PC-3 (cell line): ENCODE measurements around the gene JPT1. TPM values are rescaled to one million over a fixed set of nuclear protein-coding genes. Genes with fewer than 3 reads are reported as not detected.

Experiments used
- ATAC-seq: fragments of 200-7000 bp; cut with Tn5 transposase; 2 replicates; pipeline ENCODE4 v1.9.1; 2020; ENCODE audit warnings: mild to moderate bottlenecking, moderate library complexity
- BruUV-seq: library from RNA; stranded (reverse); fragments of 400-500 nt; replicated peaks from 2 replicates; lab custom pipeline; 2021; lab: Mats Ljungman, UMichigan
- CTCF ChIA-PET: fragments of 300-600 bp; sonication (Branson Sonifier 250); formaldehyde crosslinking; loops from one replicate; lab custom pipeline; 2022; ENCODE audit warnings: antibody characterized with exemption; lab: Charles Lee
- POLR2A ChIA-PET: fragments of 300-600 bp; sonication (Branson Sonifier 250); formaldehyde crosslinking; loops from one replicate; lab custom pipeline; 2022; ENCODE audit warnings: antibody characterized with exemption; ENCODE audit not compliant: unreplicated experiment; lab: Charles Lee
- DNase-seq: peaks from one replicate; pipeline ENCODE4 v3.0.0-alpha.2; 2015
- H2AFZ ChIP-seq: fragments of 300-600 bp; sonication (generic); 2 replicates; pipeline ENCODE4 v1.6.0; 2016; ENCODE audit warnings: antibody characterized with exemption, low read length
- H3F3A ChIP-seq: fragments of 300-600 bp; sonication (generic); one replicate; pipeline ENCODE4 v1.6.0; 2017; ENCODE audit warnings: antibody characterized with exemption, low read length, control low read depth, mild to moderate bottlenecking; ENCODE audit not compliant: unreplicated experiment
- H3K27ac ChIP-seq: fragments of 300-600 bp; sonication (generic); 2 replicates; pipeline ENCODE4 v1.5.1; 2016; ENCODE audit warnings: mild to moderate bottlenecking, low read length
- H3K27me3 ChIP-seq: fragments of 300-600 bp; sonication (generic); 2 replicates; pipeline ENCODE4 v1.6.1; 2016; ENCODE audit warnings: low read length, mixed read lengths
- H3K36me3 ChIP-seq: fragments of 300-600 bp; sonication (generic); 2 replicates; pipeline ENCODE4 v1.6.1; 2016; ENCODE audit warnings: low read depth, mixed run types, low read length, mixed read lengths
- H3K4me1 ChIP-seq: fragments of 300-600 bp; sonication (generic); 2 replicates; pipeline ENCODE4 v1.5.1; 2016; ENCODE audit warnings: low read length; ENCODE audit not compliant: insufficient read depth
- H3K4me2 ChIP-seq: fragments of 300-600 bp; sonication (generic); 2 replicates; pipeline ENCODE4 v1.6.0; 2016; ENCODE audit warnings: low read length
- H3K4me3 ChIP-seq: fragments of 300-600 bp; sonication (generic); 2 replicates; pipeline ENCODE4 v1.5.1; 2016; ENCODE audit warnings: mild to moderate bottlenecking, low read length, mixed read lengths
- H3K79me2 ChIP-seq: fragments of 300-600 bp; sonication (generic); 2 replicates; pipeline ENCODE4 v1.6.1; 2017; ENCODE audit warnings: low read length, mixed read lengths
- H3K9ac ChIP-seq: fragments of 300-600 bp; sonication (generic); 2 replicates; pipeline ENCODE4 v1.6.0; 2016; ENCODE audit warnings: mild to moderate bottlenecking, low read length
- H3K9me2 ChIP-seq: fragments of 300-600 bp; sonication (generic); replicated peaks from 2 replicates; pipeline ENCODE4 v1.6.1; 2016; ENCODE audit warnings: mixed run types, low read length, mixed read lengths
- H3K9me3 ChIP-seq: fragments of 300-600 bp; sonication (generic); 2 replicates; pipeline ENCODE4 v1.6.1; 2016; ENCODE audit warnings: low read length, mixed read lengths
- H4K20me1 ChIP-seq: fragments of 300-600 bp; sonication (generic); 2 replicates; pipeline ENCODE4 v1.6.1; 2016; ENCODE audit warnings: low read length, mixed read lengths
- CTCF ChIP-seq: fragments of 300-600 bp; sonication (generic); conservative IDR thresholded peaks from 2 replicates; pipeline ENCODE4 v1.5.1; 2017; ENCODE audit warnings: antibody characterized with exemption, low read depth, mild to moderate bottlenecking, low read length
- EZH2 ChIP-seq: fragments of 300-600 bp; sonication (generic); IDR thresholded peaks from one replicate; pipeline ENCODE4 v1.6.1; 2017; ENCODE audit warnings: antibody characterized with exemption, mild to moderate bottlenecking, low read length; ENCODE audit not compliant: unreplicated experiment
- EZH2phosphoT487 ChIP-seq: fragments of 300-600 bp; sonication (generic); IDR thresholded peaks from 2 replicates; pipeline ENCODE4 v1.6.1; 2018; ENCODE audit warnings: mild to moderate bottlenecking, antibody characterized with exemption, low read length, borderline replicate concordance
- intact Hi-C: fragments of 100-400 bp; cut with micrococcal nuclease; formaldehyde crosslinking; loops from 2 replicates; pipeline ENCODE4 v1.9.0; 2023
- total RNA-seq: library from RNA; depleted of rRNA; stranded (reverse); fragments of >200 nt; gene quantifications from 2 replicates; pipeline ENCODE4 v1.2.3, GENCODE V29; 2014

JPT1 gene
- total RNA-seq, 1 experiment from 2014 or later = 674 TPM

- no peaks in the 10 kb centered on the region for H3K36me3 ChIP-seq
- no TSS peak for BruUV-seq
- H3K9me3 ChIP-seq = no peaks in the 10 kb centered on the region
- no peaks in the 10 kb centered on the region for H3K27me3 ChIP-seq
- no peak overlapping the region for H3K4me3 ChIP-seq
- ATAC-seq = no peak
- no peaks in the 10 kb centered on the region for H3K9me2 ChIP-seq
- no peak for DNase-seq
- H3K79me2 ChIP-seq = no peaks in the 10 kb centered on the region
- no peak overlapping the region for H3K27ac ChIP-seq
- ChIA-PET CTCF (no interaction called here), POLR2A (no interaction called here)
- intact Hi-C loops = no loop called here
- no peak overlapping the region for H3K4me2 ChIP-seq
- no peaks in the 10 kb centered on the region for H3F3A ChIP-seq
- no peaks in the 10 kb centered on the region for H4K20me1 ChIP-seq
- H3K4me1 ChIP-seq = peaks cover 19% of the 10 kb centered on the region
- H3K9ac ChIP-seq = no peak overlapping the region
- TF ChIP-seq CTCF = no peak
- TF ChIP-seq EZH2 = no peak
- no peak for TF ChIP-seq EZH2phosphoT487
- no peak overlapping the region for H2AFZ ChIP-seq
Observed at GRCh38 chr17:75099881-75100595, 54.3 kb downstream of the JPT1 start.

- intact Hi-C loops = no loop called here
- Histone ChIP-seq H3F3A (no peaks in the 10 kb centered on the region), H3K9me2 (no peaks in the 10 kb centered on the region), H3K9ac (no peak overlapping the region), H3K27me3 (no peaks in the 10 kb centered on the region), H4K20me1 (no peaks in the 10 kb centered on the region), H3K4me2 (no peak overlapping the region), H3K79me2 (no peaks in the 10 kb centered on the region), H3K27ac (no peak overlapping the region), H3K36me3 (no peaks in the 10 kb centered on the region), H3K9me3 (no peaks in the 10 kb centered on the region), H3K4me3 (no peak overlapping the region), H2AFZ (no peak overlapping the region), H3K4me1 (peaks cover 23% of the 10 kb centered on the region)
- no TSS peak for BruUV-seq
- no peak for TF ChIP-seq EZH2phosphoT487
- TF ChIP-seq EZH2 = no peak
- TF ChIP-seq CTCF = no peak
- POLR2A ChIA-PET = no interaction called here
- DNase-seq (no peak), ATAC-seq (no peak)
- CTCF ChIA-PET = no interaction called here
Observed at GRCh38 chr17:75098861-75099260, 55.5 kb downstream of the JPT1 start.

- H3K4me2 ChIP-seq = no peak overlapping the region
- H3K27me3 ChIP-seq = no peaks in the 10 kb centered on the region
- ChIA-PET POLR2A (no interaction called here), CTCF (interaction anchor here (0.5 to 0.6 kb wide), 2 partner anchors 38 to 44 kb away, joined by 3 to 4 read pairs; no protein-coding TSS in a partner anchor)
- no peaks in the 10 kb centered on the region for H3K79me2 ChIP-seq
- H2AFZ ChIP-seq = no peak overlapping the region
- ATAC-seq = no peak
- BruUV-seq = no TSS peak
- H3K4me1 ChIP-seq = peaks cover 30% of the 10 kb centered on the region
- DNase-seq = no peak
- no peak overlapping the region for H3K27ac ChIP-seq
- H3K9ac ChIP-seq = no peak overlapping the region
- no peak for TF ChIP-seq EZH2phosphoT487
- no peak for TF ChIP-seq CTCF
- TF ChIP-seq EZH2 = no peak
- no peaks in the 10 kb centered on the region for H3K9me2 ChIP-seq
- H3K4me3 ChIP-seq = no peak overlapping the region
- H4K20me1 ChIP-seq = no peaks in the 10 kb centered on the region
- H3K9me3 ChIP-seq = no peaks in the 10 kb centered on the region
- intact Hi-C loops = no loop called here
- H3K36me3 ChIP-seq = no peaks in the 10 kb centered on the region
- H3F3A ChIP-seq = no peaks in the 10 kb centered on the region
Observed at GRCh38 chr17:75097865-75098264, 56.4 kb downstream of the JPT1 start.
